ENCODE results near the gene PPARGC1A.

- TF ChIP-seq CTCF (IDR thresholded peaks at IDR 0.05) (no peak), POLR2A (IDR thresholded peaks at IDR 0.05) (no peak), EP300 (IDR thresholded peaks at IDR 0.05) (no peak)
Measured at GRCh38 chr4:23855912-23856605, 33.8 kb downstream of the PPARGC1A start.
